ENCODE data around the gene CCDC24. TPM values are rescaled to one million over a fixed set of nuclear protein-coding genes. Genes with fewer than 3 reads are reported as not detected.

CCDC24 gene
- 10 to 100 TPM in 1 of 2 donors, 1 to 10 TPM in 1; 5.4 to 12.4 TPM for total RNA-seq
- 10 to 100 TPM; 18.2 to 25.6 TPM for polyA plus RNA-seq (ENCODE audit: insufficient read length in 2 of 2)
- long read RNA-seq, donor 1, result 0 reads
- long read RNA-seq, donor 2, partial matches to known transcripts, result 0 of 1 reads
- long read RNA-seq, donor 2, other reads (novel, unspliced or antisense), result 0 of 1 reads
- long read RNA-seq, donor 3, partial matches to known transcripts, result 16 of 16 reads
- long read RNA-seq, donor 3, other reads (novel, unspliced or antisense), result 0 of 16 reads
- long read RNA-seq, donor 4, partial matches to known transcripts, result 5 of 5 reads
- long read RNA-seq, donor 4, other reads (novel, unspliced or antisense), result 0 of 5 reads

GRCh38 chr1:43991476-43992231 lies at the start of gene CCDC24:
CCDC24 (plus strand) TSS chr1:43991599; CDS start chr1:43991879, 280 bp downstream.
- DNase-seq (ENCODE audit: low read depth in 4 of 6, low spot score in 6 of 6), result peak in 3 of 6 donors; percentile 68 to 90 (median 90)
- Histone ChIP-seq H3K9me3 (ENCODE audit: control insufficient read depth, insufficient read depth, low read length) (no peaks in the 10 kb centered on the region), H3K27ac (ENCODE audit: low read depth, low read length) (peak within 1 kb of the TSS; percentile 50), H3K36me3 (ENCODE audit: control insufficient read depth, insufficient read depth, low read length) (peaks cover 30% of the 10 kb centered on the region), H3K4me1 (ENCODE audit: control insufficient read depth, insufficient read depth, low read length) (peaks cover 50% of the 10 kb centered on the region), H3K4me3 (ENCODE audit: low read depth, low read length) (peak within 1 kb of the TSS; percentile 61), H3K27me3 (ENCODE audit: control insufficient read depth, insufficient read depth, low read length) (no peaks in the 10 kb centered on the region)
- under 1% methylated on average over 64 of the region's 66 CpGs for WGBS (ENCODE audit: insufficient coverage)

- Histone ChIP-seq H3K36me3 (ENCODE audit: control insufficient read depth, insufficient read depth, low read length) (peaks cover under 1% of the 10 kb centered on the region), H3K27me3 (ENCODE audit: control insufficient read depth, insufficient read depth, low read length) (no peaks in the 10 kb centered on the region), H3K4me3 (ENCODE audit: low read depth, low read length) (no peak overlapping the region), H3K9me3 (ENCODE audit: control insufficient read depth, insufficient read depth, low read length) (no peaks in the 10 kb centered on the region), H3K27ac (ENCODE audit: low read depth, low read length) (no peak overlapping the region), H3K4me1 (ENCODE audit: control insufficient read depth, insufficient read depth, low read length) (peaks cover 26% of the 10 kb centered on the region)
- no peak for DNase-seq (ENCODE audit: low read depth in 4 of 6, low spot score in 6 of 6)
- 88% methylated on average over 3 of the region's 3 CpGs for WGBS (ENCODE audit: insufficient coverage)
Measured at GRCh38 chr1:43942411-43942810, 49.0 kb upstream of the CCDC24 start.

- no peak for DNase-seq (ENCODE audit: low read depth in 4 of 6, low spot score in 6 of 6)
- Histone ChIP-seq H3K27ac (ENCODE audit: low read depth, low read length) (no peak overlapping the region), H3K4me3 (ENCODE audit: low read depth, low read length) (no peak overlapping the region), H3K36me3 (ENCODE audit: control insufficient read depth, insufficient read depth, low read length) (peaks cover 9% of the 10 kb centered on the region), H3K4me1 (ENCODE audit: control insufficient read depth, insufficient read depth, low read length) (peaks cover 46% of the 10 kb centered on the region), H3K9me3 (ENCODE audit: control insufficient read depth, insufficient read depth, low read length) (no peaks in the 10 kb centered on the region), H3K27me3 (ENCODE audit: control insufficient read depth, insufficient read depth, low read length) (no peaks in the 10 kb centered on the region)
- WGBS (ENCODE audit: insufficient coverage), result 100% methylated on average over 1 of the region's 1 CpG
Measured at GRCh38 chr1:43944860-43945259, 46.5 kb upstream of the CCDC24 start.

- Histone ChIP-seq H3K4me3 (ENCODE audit: low read depth, low read length) (peak overlapping the region; percentile 93), H3K4me1 (ENCODE audit: control insufficient read depth, insufficient read depth, low read length) (peaks cover 48% of the 10 kb centered on the region), H3K36me3 (ENCODE audit: control insufficient read depth, insufficient read depth, low read length) (peaks cover 16% of the 10 kb centered on the region), H3K9me3 (ENCODE audit: control insufficient read depth, insufficient read depth, low read length) (no peaks in the 10 kb centered on the region), H3K27ac (ENCODE audit: low read depth, low read length) (peak overlapping the region; percentile 93), H3K27me3 (ENCODE audit: control insufficient read depth, insufficient read depth, low read length) (no peaks in the 10 kb centered on the region)
- 0% methylated on average over 2 of the region's 3 CpGs for WGBS (ENCODE audit: insufficient coverage)
- no peak for DNase-seq (ENCODE audit: low read depth in 4 of 6, low spot score in 6 of 6)
Measured at GRCh38 chr1:43945674-43946235, 45.6 kb upstream of the CCDC24 start.

- WGBS (ENCODE audit: insufficient coverage), result under 1% methylated on average over 74 of the region's 74 CpGs
- Histone ChIP-seq H3K27me3 (ENCODE audit: control insufficient read depth, insufficient read depth, low read length) (no peaks in the 10 kb centered on the region), H3K36me3 (ENCODE audit: control insufficient read depth, insufficient read depth, low read length) (peaks cover 21% of the 10 kb centered on the region), H3K4me3 (ENCODE audit: low read depth, low read length) (peak within 1 kb of the TSS; percentile 93), H3K4me1 (ENCODE audit: control insufficient read depth, insufficient read depth, low read length) (peaks cover 48% of the 10 kb centered on the region), H3K9me3 (ENCODE audit: control insufficient read depth, insufficient read depth, low read length) (no peaks in the 10 kb centered on the region), H3K27ac (ENCODE audit: low read depth, low read length) (peak within 1 kb of the TSS; percentile 93)
- DNase-seq (ENCODE audit: low read depth in 4 of 6, low spot score in 6 of 6), result peak; percentile 89 to 98 (median 92)
Measured at GRCh38 chr1:43946236-43947060, 45.0 kb upstream of the CCDC24 start, which contains the start of gene IPO13. IPO13 (plus strand) TSS chr1:43946950; CDS start chr1:43947601, 651 bp downstream.

GRCh38 chr1:43947061-43947873 lies 44.1 kb upstream of the CCDC24 start:
- DNase-seq (ENCODE audit: low read depth in 4 of 6, low spot score in 6 of 6), result no peak
- Histone ChIP-seq H3K27me3 (ENCODE audit: control insufficient read depth, insufficient read depth, low read length) (no peaks in the 10 kb centered on the region), H3K4me1 (ENCODE audit: control insufficient read depth, insufficient read depth, low read length) (peaks cover 48% of the 10 kb centered on the region), H3K9me3 (ENCODE audit: control insufficient read depth, insufficient read depth, low read length) (no peaks in the 10 kb centered on the region), H3K27ac (ENCODE audit: low read depth, low read length) (peak overlapping the region; percentile 93), H3K36me3 (ENCODE audit: control insufficient read depth, insufficient read depth, low read length) (peaks cover 21% of the 10 kb centered on the region), H3K4me3 (ENCODE audit: low read depth, low read length) (peak overlapping the region; percentile 93)
- WGBS (ENCODE audit: insufficient coverage), result 5% methylated on average over 20 of the region's 27 CpGs

- Histone ChIP-seq H3K27ac (ENCODE audit: low read depth, low read length) (peak overlapping the region; percentile 25), H3K9me3 (ENCODE audit: control insufficient read depth, insufficient read depth, low read length) (no peaks in the 10 kb centered on the region), H3K4me1 (ENCODE audit: control insufficient read depth, insufficient read depth, low read length) (peaks cover 50% of the 10 kb centered on the region), H3K27me3 (ENCODE audit: control insufficient read depth, insufficient read depth, low read length) (no peaks in the 10 kb centered on the region), H3K4me3 (ENCODE audit: low read depth, low read length) (peak overlapping the region; percentile 93), H3K36me3 (ENCODE audit: control insufficient read depth, insufficient read depth, low read length) (peaks cover 21% of the 10 kb centered on the region)
- WGBS (ENCODE audit: insufficient coverage), result 17% methylated on average over 2 of the region's 3 CpGs
- DNase-seq (ENCODE audit: low read depth in 4 of 6, low spot score in 6 of 6), result peak in 1 of 6 donors; percentile 34
Measured at GRCh38 chr1:43947874-43948437, 43.4 kb upstream of the CCDC24 start.

GRCh38 chr1:43949678-43950077 lies 41.7 kb upstream of the CCDC24 start:
- Histone ChIP-seq H3K4me3 (ENCODE audit: low read depth, low read length) (no peak overlapping the region), H3K36me3 (ENCODE audit: control insufficient read depth, insufficient read depth, low read length) (peaks cover 21% of the 10 kb centered on the region), H3K27ac (ENCODE audit: low read depth, low read length) (no peak overlapping the region), H3K27me3 (ENCODE audit: control insufficient read depth, insufficient read depth, low read length) (no peaks in the 10 kb centered on the region), H3K9me3 (ENCODE audit: control insufficient read depth, insufficient read depth, low read length) (no peaks in the 10 kb centered on the region), H3K4me1 (ENCODE audit: control insufficient read depth, insufficient read depth, low read length) (peaks cover 61% of the 10 kb centered on the region)
- WGBS (ENCODE audit: insufficient coverage), result 84% methylated on average over 13 of the region's 13 CpGs
- no peak for DNase-seq (ENCODE audit: low read depth in 4 of 6, low spot score in 6 of 6)

Measured in spinal cord (tissue), 10 donors.